SK-N-SH (cell line): ENCODE measurements around the gene PXDN. TPM values are rescaled to one million over a fixed set of nuclear protein-coding genes. Genes with fewer than 3 reads are reported as not detected.

Source experiments
- CTCF ChIA-PET: fragments of 300-600, 350-600 bp; formaldehyde crosslinking; extraction: SDS; loops from one replicate; lab custom pipeline; 2021; lab: Yijun Ruan, JAX
- POLR2A ChIA-PET: fragments of 350-600 bp; sonication (Branson Sonifier 250); formaldehyde crosslinking; extraction: SDS; loops from one replicate; lab custom pipeline; 2020; ENCODE audit warnings: antibody characterized with exemption, inconsistent platforms; lab: Yijun Ruan, JAX
- DNase-seq: peaks from one replicate; pipeline ENCODE4 v3.0.0; 2012
- H2AFZ ChIP-seq: fragments of 200-600 bp; sonication (generic); 2 replicates; pipeline ENCODE4 v1.8.1; 2016; ENCODE audit warnings: antibody characterized with exemption, mild to moderate bottlenecking, low read depth
- H3F3A ChIP-seq: fragments of 200-600 bp; sonication (generic); replicated peaks from 2 replicates; pipeline ENCODE3; 2016; ENCODE audit warnings: antibody characterized with exemption, mild to moderate bottlenecking; ENCODE audit not compliant: insufficient read depth
- H3K27ac ChIP-seq, 2 experiments: fragments of 200-500 bp in 1 of 2; fragments of 200-600 bp in 1 of 2; sonication (Bioruptor generic) in 1 of 2; sonication (generic), shearing (Covaris generic) in 1 of 2; 2 replicates each; pipeline versions ENCODE4 v1.5.1 to v1.6.1; 2014 to 2016; ENCODE audit warnings: low read depth in 2 of 2, inconsistent platforms in 1 of 2, low read length in 1 of 2, mild to moderate bottlenecking in 1 of 2, mixed read lengths in 1 of 2
- H3K27me3 ChIP-seq: fragments of 200-600 bp; sonication (generic), shearing (Covaris generic); 2 replicates; pipeline ENCODE4 v1.6.1; 2016; ENCODE audit warnings: mixed run types; ENCODE audit not compliant: insufficient read depth
- H3K36me3 ChIP-seq, 2 experiments: fragments of 200-500 bp in 1 of 2; fragments of 200-600 bp in 1 of 2; sonication (Bioruptor generic) in 1 of 2; sonication (generic) in 1 of 2; replicated peaks in 1 of 2; 2 replicates each; pipeline versions ENCODE3 to v1.5.1; 2014 to 2016; ENCODE audit warnings: low read length in 1 of 2, mild to moderate bottlenecking in 1 of 2; ENCODE audit not compliant: insufficient read depth in 2 of 2, control insufficient read depth in 1 of 2
- H3K4me1 ChIP-seq, 2 experiments: fragments of 200-500 bp in 1 of 2; fragments of 200-600 bp in 1 of 2; sonication (Bioruptor generic) in 1 of 2; sonication (generic), shearing (Covaris generic) in 1 of 2; 2 replicates each; pipeline versions ENCODE4 v1.5.1 to v1.6.1; 2014 to 2016; ENCODE audit warnings: low read depth in 1 of 2, low read length in 1 of 2, mixed run types in 1 of 2; ENCODE audit not compliant: insufficient read depth in 2 of 2, control insufficient read depth in 1 of 2
- H3K4me2 ChIP-seq: fragments of 200-600 bp; sonication (generic), shearing (Covaris generic); 2 replicates; pipeline ENCODE4 v1.6.1; 2017; ENCODE audit warnings: mixed run types
- H3K4me3 ChIP-seq, 2 experiments: fragments of 200-500 bp in 1 of 2; fragments of 200-600 bp in 1 of 2; sonication (Bioruptor generic) in 1 of 2; sonication (generic), shearing (Covaris generic) in 1 of 2; 2 replicates each; pipeline versions ENCODE4 v1.5.1 to v1.8.1; 2014 to 2016; ENCODE audit warnings: low read depth in 2 of 2, inconsistent platforms in 1 of 2, low read length in 1 of 2, mild to moderate bottlenecking in 1 of 2, mixed read lengths in 1 of 2, moderate library complexity in 1 of 2
- H3K79me2 ChIP-seq: fragments of 200-600 bp; sonication (generic); 2 replicates; pipeline ENCODE4 v1.8.1; 2017; ENCODE audit warnings: mild to moderate bottlenecking; ENCODE audit not compliant: insufficient read depth
- H3K9ac ChIP-seq: fragments of 200-600 bp; sonication (generic); 2 replicates; pipeline ENCODE4 v1.6.1; 2017; ENCODE audit warnings: mixed run types
- H3K9me2 ChIP-seq: fragments of 200-600 bp; sonication (generic); 2 replicates; pipeline ENCODE4 v1.6.1; 2017; ENCODE audit warnings: mixed run types
- H3K9me3 ChIP-seq: fragments of 200-600 bp; sonication (generic); 2 replicates; pipeline ENCODE4 v1.6.1; 2017; ENCODE audit warnings: mixed run types, mild to moderate bottlenecking, moderate library complexity
- H4K20me1 ChIP-seq: fragments of 200-600 bp; sonication (generic); 2 replicates; pipeline ENCODE4 v1.6.1; 2017; ENCODE audit warnings: mild to moderate bottlenecking, mixed run types; ENCODE audit not compliant: insufficient read depth
- CHD2 ChIP-seq: fragments of 150-350 bp; IDR thresholded peaks from 2 replicates; pipeline ENCODE4 v1.6.1; 2018; ENCODE audit warnings: low read length; ENCODE audit not compliant: partially characterized antibody
- ELF1 ChIP-seq: IDR thresholded peaks from 2 replicates; pipeline ENCODE4 v1.4.0; 2012
- EP300 ChIP-seq, 2 experiments: IDR thresholded peaks; 2 replicates each; pipeline versions ENCODE4 v1.4.0 to v1.6.1; 2012; ENCODE audit warnings: borderline replicate concordance in 1 of 2, low read depth in 1 of 2, low read length in 1 of 2
- FOXM1 ChIP-seq: IDR thresholded peaks from 2 replicates; pipeline ENCODE4 v1.4.0; 2012; ENCODE audit warnings: low read depth, mild to moderate bottlenecking
- GABPA ChIP-seq: IDR thresholded peaks from 2 replicates; pipeline ENCODE4 v1.4.0; 2012; ENCODE audit warnings: low read depth, mild to moderate bottlenecking
- GATA2 ChIP-seq: sonication (generic); formaldehyde crosslinking; IDR thresholded peaks from 2 replicates; pipeline ENCODE4 v1.5.0; 2020; ENCODE audit warnings: mild to moderate bottlenecking, missing genetic modification reagents
- JUND ChIP-seq: IDR thresholded peaks from 2 replicates; pipeline ENCODE4 v1.4.0; 2012
- POLR2AphosphoS5 ChIP-seq: IDR thresholded peaks from 2 replicates; pipeline ENCODE4 v1.6.1; 2012; ENCODE audit warnings: low read depth, low read length
- RAD21 ChIP-seq: IDR thresholded peaks from 2 replicates; pipeline ENCODE4 v1.6.1; 2012; ENCODE audit warnings: mild to moderate bottlenecking, low read length
- RCOR1 ChIP-seq: fragments of 150-350 bp; IDR thresholded peaks from 2 replicates; pipeline ENCODE4 v1.6.1; 2017; ENCODE audit warnings: antibody characterized with exemption, low read length
- RXRA ChIP-seq: IDR thresholded peaks from 2 replicates; pipeline ENCODE4 v1.4.0; 2012; ENCODE audit warnings: low read depth, mild to moderate bottlenecking, borderline replicate concordance
- SIN3A ChIP-seq: IDR thresholded peaks from 2 replicates; pipeline ENCODE4 v1.6.1; 2012; ENCODE audit warnings: low read depth, mild to moderate bottlenecking, low read length, moderate library complexity, borderline replicate concordance
- TAF1 ChIP-seq: IDR thresholded peaks from 2 replicates; pipeline ENCODE4 v1.6.1; 2012; ENCODE audit warnings: low read depth, mild to moderate bottlenecking, low read length, moderate library complexity, borderline replicate concordance
- TCF12 ChIP-seq: IDR thresholded peaks from 2 replicates; pipeline ENCODE4 v1.4.0; 2012
- TEAD4 ChIP-seq: IDR thresholded peaks from 2 replicates; pipeline ENCODE4 v1.4.0; 2012; ENCODE audit warnings: mild to moderate bottlenecking, borderline replicate concordance; ENCODE audit not compliant: insufficient read depth
- YY1 ChIP-seq: IDR thresholded peaks from 2 replicates; pipeline ENCODE4 v1.4.0; 2012; ENCODE audit warnings: low read depth, mild to moderate bottlenecking
- WGBS: methylation state at CpG from one replicate; pipeline ENCODE4 v1.1.6; 2017; ENCODE audit warnings: low lambda C conversion rate; 5-methylcytosine and 5-hydroxymethylcytosine counted together
- polyA plus RNA-seq, 3 experiments: library from polyadenylated mRNA; depleted of rRNA; stranded (reverse); fragments of >200 nt; gene quantifications; 2 replicates each; pipeline ENCODE4 v1.2.3, GENCODE V29; 2012
- TF ChIP-seq, protein P1 (sequence below): fragments of 200-600 bp; sonication (generic); IDR thresholded peaks from 2 replicates; pipeline ENCODE4 v1.6.1; 2017; ENCODE audit warnings: antibody characterized with exemption, mild to moderate bottlenecking, moderate library complexity
- TF ChIP-seq, protein P2 (sequence below): IDR thresholded peaks from 2 replicates; pipeline ENCODE4; 2012
- TF ChIP-seq, protein P3 (sequence below): fragments of 150-350 bp; IDR thresholded peaks from 2 replicates; pipeline ENCODE4 v1.6.1; 2017; ENCODE audit warnings: antibody characterized with exemption, low read length, low read depth, borderline replicate concordance
- TF ChIP-seq, protein P4 (sequence below): IDR thresholded peaks from 2 replicates; pipeline ENCODE4 v1.4.0; 2012; ENCODE audit warnings: low read depth, borderline replicate concordance
- TF ChIP-seq, protein P5 (sequence below): fragments of 150-350 bp; IDR thresholded peaks from 2 replicates; pipeline ENCODE4 v1.6.1; 2016; ENCODE audit warnings: mild to moderate bottlenecking, low read depth, low read length

The PXDN gene
- polyA plus RNA-seq, 1 of the 3 experiments (the other 2 are of a cell fraction), result 146 TPM

DNA sequence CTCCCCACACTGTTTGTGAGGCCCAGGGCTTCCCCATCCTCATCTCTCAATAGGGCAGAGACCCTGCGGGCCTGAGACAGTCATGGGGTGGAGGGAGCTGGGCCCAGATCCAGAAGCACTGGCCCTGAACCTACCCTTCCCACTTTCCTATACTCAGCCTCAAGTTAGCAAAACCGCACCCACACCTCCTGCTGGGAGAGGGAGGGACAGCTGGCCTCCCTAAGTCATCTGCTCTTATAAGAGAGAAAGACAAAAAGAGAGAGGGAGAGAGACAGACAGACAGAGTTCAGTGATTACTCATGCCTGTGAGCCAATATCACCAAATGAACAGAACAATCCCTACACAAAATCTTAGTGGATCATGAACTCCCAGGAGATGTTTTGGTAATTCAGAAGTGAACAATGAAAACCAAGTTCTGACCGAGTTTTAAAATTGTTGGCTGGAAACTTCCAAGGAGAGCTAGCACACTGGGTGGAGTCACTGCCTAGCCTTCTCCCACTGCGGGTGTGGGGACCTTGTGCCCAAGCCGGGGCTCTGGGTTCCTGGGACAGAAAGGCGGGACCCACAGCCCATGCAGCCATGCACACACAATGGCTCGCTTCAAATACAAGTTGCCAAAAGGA is 130.5 kb downstream of the PXDN start:
- CTCF ChIA-PET, result interaction anchor here (0.6 to 1.7 kb wide), 3 partner anchors 12 to 203 kb away, joined by 3 to 4 read pairs (median 4); no protein-coding TSS in a partner anchor
- Histone ChIP-seq H2AFZ (no peak overlapping the region), H3K9me3 (no peaks in the 10 kb centered on the region), H3K27me3 (no peaks in the 10 kb centered on the region), H3K27ac (no peak overlapping the region), H3K9ac (no peak overlapping the region), H3F3A (no peaks in the 10 kb centered on the region), H3K4me3 (no peak overlapping the region), H3K4me2 (no peak overlapping the region), H3K9me2 (no peaks in the 10 kb centered on the region), H3K79me2 (no peaks in the 10 kb centered on the region), H3K36me3 (no peaks in the 10 kb centered on the region), H3K4me1 (peaks cover 9 to 20% of the 10 kb centered on the region in 2 experiments; a peak in 3 of 4 replicates), H4K20me1 (no peaks in the 10 kb centered on the region)
- POLR2A ChIA-PET, result interaction anchor here (0.9 kb wide), 1 partner anchor 12 kb away, joined by 4 read pairs; no protein-coding TSS in a partner anchor
- DNase-seq, result no peak
- WGBS, result 76% methylated on average over 7 of the region's 7 CpGs
- TF ChIP-seq RCOR1, result no peak
- TF ChIP-seq SIN3A, result no peak
- no peak for TF ChIP-seq JUND
- no peak for TF ChIP-seq ELF1
- TF ChIP-seq TAF1, result no peak
- TF ChIP-seq TEAD4, result no peak
- TF ChIP-seq YY1, result no peak
- TF ChIP-seq FOXM1, result no peak
- TF ChIP-seq GABPA, result no peak
- TF ChIP-seq TCF12, result no peak
- no peak for TF ChIP-seq POLR2AphosphoS5
- TF ChIP-seq, protein P1, sequence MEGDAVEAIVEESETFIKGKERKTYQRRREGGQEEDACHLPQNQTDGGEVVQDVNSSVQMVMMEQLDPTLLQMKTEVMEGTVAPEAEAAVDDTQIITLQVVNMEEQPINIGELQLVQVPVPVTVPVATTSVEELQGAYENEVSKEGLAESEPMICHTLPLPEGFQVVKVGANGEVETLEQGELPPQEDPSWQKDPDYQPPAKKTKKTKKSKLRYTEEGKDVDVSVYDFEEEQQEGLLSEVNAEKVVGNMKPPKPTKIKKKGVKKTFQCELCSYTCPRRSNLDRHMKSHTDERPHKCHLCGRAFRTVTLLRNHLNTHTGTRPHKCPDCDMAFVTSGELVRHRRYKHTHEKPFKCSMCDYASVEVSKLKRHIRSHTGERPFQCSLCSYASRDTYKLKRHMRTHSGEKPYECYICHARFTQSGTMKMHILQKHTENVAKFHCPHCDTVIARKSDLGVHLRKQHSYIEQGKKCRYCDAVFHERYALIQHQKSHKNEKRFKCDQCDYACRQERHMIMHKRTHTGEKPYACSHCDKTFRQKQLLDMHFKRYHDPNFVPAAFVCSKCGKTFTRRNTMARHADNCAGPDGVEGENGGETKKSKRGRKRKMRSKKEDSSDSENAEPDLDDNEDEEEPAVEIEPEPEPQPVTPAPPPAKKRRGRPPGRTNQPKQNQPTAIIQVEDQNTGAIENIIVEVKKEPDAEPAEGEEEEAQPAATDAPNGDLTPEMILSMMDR, result no peak

DNA sequence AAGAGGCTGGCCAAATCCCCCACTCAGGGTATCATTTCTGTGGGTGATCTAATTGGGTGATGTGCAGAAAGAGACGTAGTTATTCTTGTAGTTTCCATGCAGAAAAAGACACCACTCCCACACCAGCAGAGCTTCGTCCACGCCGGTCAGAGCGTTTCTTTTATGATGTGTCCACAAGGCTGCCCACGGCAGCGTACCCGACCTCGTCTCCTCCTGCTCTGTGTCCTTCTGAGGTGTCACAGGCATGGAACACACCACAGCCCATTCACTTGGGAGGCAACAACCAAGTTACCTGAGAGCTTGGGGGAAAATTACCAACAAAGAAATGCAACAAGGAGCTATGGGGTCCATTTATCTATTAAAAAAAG is 131.3 kb downstream of the PXDN start:
- WGBS, result 87% methylated on average over 9 of the region's 9 CpGs
- no peak overlapping the region for H3K27ac ChIP-seq
- CTCF ChIA-PET, result interaction anchor here (1.7 kb wide), 1 partner anchor 138 kb away, joined by 4 read pairs; no protein-coding TSS in a partner anchor
- TF ChIP-seq RAD21 (no peak), EP300 (IDR thresholded peaks at IDR 0.05; ENCODE audit: borderline replicate concordance in 1 of 2, low read depth in 1 of 2, low read length in 1 of 2) (no peak), TEAD4 (no peak), CHD2 (no peak), SIN3A (no peak), JUND (no peak), POLR2AphosphoS5 (no peak), FOXM1 (no peak), RXRA (no peak), GATA2 (CRISPR knock-in tag) (no peak), TCF12 (no peak)
- TF ChIP-seq, protein P2, sequence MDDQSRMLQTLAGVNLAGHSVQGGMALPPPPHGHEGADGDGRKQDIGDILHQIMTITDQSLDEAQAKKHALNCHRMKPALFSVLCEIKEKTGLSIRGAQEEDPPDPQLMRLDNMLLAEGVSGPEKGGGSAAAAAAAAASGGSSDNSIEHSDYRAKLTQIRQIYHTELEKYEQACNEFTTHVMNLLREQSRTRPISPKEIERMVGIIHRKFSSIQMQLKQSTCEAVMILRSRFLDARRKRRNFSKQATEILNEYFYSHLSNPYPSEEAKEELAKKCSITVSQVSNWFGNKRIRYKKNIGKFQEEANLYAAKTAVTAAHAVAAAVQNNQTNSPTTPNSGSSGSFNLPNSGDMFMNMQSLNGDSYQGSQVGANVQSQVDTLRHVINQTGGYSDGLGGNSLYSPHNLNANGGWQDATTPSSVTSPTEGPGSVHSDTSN, result no peak
- TF ChIP-seq, protein P3, sequence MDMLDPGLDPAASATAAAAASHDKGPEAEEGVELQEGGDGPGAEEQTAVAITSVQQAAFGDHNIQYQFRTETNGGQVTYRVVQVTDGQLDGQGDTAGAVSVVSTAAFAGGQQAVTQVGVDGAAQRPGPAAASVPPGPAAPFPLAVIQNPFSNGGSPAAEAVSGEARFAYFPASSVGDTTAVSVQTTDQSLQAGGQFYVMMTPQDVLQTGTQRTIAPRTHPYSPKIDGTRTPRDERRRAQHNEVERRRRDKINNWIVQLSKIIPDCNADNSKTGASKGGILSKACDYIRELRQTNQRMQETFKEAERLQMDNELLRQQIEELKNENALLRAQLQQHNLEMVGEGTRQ, result no peak
- TF ChIP-seq, protein P4, sequence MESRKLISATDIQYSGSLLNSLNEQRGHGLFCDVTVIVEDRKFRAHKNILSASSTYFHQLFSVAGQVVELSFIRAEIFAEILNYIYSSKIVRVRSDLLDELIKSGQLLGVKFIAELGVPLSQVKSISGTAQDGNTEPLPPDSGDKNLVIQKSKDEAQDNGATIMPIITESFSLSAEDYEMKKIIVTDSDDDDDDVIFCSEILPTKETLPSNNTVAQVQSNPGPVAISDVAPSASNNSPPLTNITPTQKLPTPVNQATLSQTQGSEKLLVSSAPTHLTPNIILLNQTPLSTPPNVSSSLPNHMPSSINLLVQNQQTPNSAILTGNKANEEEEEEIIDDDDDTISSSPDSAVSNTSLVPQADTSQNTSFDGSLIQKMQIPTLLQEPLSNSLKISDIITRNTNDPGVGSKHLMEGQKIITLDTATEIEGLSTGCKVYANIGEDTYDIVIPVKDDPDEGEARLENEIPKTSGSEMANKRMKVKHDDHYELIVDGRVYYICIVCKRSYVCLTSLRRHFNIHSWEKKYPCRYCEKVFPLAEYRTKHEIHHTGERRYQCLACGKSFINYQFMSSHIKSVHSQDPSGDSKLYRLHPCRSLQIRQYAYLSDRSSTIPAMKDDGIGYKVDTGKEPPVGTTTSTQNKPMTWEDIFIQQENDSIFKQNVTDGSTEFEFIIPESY, result no peak
- TF ChIP-seq, protein P5, sequence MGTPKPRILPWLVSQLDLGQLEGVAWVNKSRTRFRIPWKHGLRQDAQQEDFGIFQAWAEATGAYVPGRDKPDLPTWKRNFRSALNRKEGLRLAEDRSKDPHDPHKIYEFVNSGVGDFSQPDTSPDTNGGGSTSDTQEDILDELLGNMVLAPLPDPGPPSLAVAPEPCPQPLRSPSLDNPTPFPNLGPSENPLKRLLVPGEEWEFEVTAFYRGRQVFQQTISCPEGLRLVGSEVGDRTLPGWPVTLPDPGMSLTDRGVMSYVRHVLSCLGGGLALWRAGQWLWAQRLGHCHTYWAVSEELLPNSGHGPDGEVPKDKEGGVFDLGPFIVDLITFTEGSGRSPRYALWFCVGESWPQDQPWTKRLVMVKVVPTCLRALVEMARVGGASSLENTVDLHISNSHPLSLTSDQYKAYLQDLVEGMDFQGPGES, result no peak

More for the DNA sequence above, 131.3 kb downstream of the PXDN start:
- no peaks in the 10 kb centered on the region for H3K79me2 ChIP-seq
- POLR2A ChIA-PET, result interaction anchor here (0.9 kb wide), 1 partner anchor 13 kb away, joined by 4 read pairs; no protein-coding TSS in a partner anchor
- DNase-seq, result peak; percentile 16
- H3K27me3 ChIP-seq, result no peaks in the 10 kb centered on the region
- peaks cover 9 to 17% of the 10 kb centered on the region in 2 experiments; a peak in 3 of 4 replicates for H3K4me1 ChIP-seq
- no peaks in the 10 kb centered on the region for H3K9me2 ChIP-seq
- no peaks in the 10 kb centered on the region for H3K36me3 ChIP-seq
- H3K9me3 ChIP-seq, result no peaks in the 10 kb centered on the region
- H3K4me2 ChIP-seq, result no peak overlapping the region
- H4K20me1 ChIP-seq, result no peaks in the 10 kb centered on the region
- no peak overlapping the region for H3K9ac ChIP-seq
- no peaks in the 10 kb centered on the region for H3F3A ChIP-seq
- H3K4me3 ChIP-seq, result no peak overlapping the region
- H2AFZ ChIP-seq, result no peak overlapping the region
